Heart left ventricle (tissue), 13 donors: Measurements from ENCODE around the gene MPDZ.

Experiments used
- CTCF ChIP-seq, 12 donors: fragments of 200-600 bp; sonication (generic) in 4 of 12; IDR thresholded peaks; one replicate each; pipeline versions ENCODE4 v1.5.0 to v1.8.0; 2018 to 2022; ENCODE audit warnings: antibody characterized with exemption in 12 of 12, mild to moderate bottlenecking in 5 of 12
- POLR2A ChIP-seq, 2 donors: fragments of 450-650 bp; IDR thresholded peaks; one replicate each; pipeline ENCODE4 v1.6.1; 2017; ENCODE audit warnings: antibody characterized with exemption in 2 of 2, mild to moderate bottlenecking in 2 of 2, moderate library complexity in 2 of 2
- donor health status: ischemic (EF 13 %, LVEDD 7.1; RV severe dilation, severe dysfunction).
- donor health status: DM: no; HTN: yes; CAD: no.
- donor health status: DM: no; HTN: no; CAD: no.
- donor health status: ischemic (EF 25% LVEDD 6.9; RV normal size, moderate dysfunction).
- donor health status: ischemic (EF 25% LVEDD 5.7; RV mildly dilated, moderate dysfunction).
- donor health status: ischemic (EF 35%, LVEDD 5.7; RV mildly dilated, moderate dysfunction).
- donor health status: nonischemic (EF 11% LVEDD 7.7; RV severe dilation, severe dysfunction).
- donor health status: DM: yes; HTN: yes; CAD: no.
- donor health status: PGD.
- donor health status: ischemic (EF 29% LVEDD 5.4; RV normal size, mild dysfunction).
- donor health status: nonischemic (EF 23%, LVEDD 6.1; RV moderate dilation, normal function).

GRCh38 chr9:13063880-13064459 is 215.5 kb downstream of the MPDZ start:
- TF ChIP-seq CTCF (IDR thresholded peaks at IDR 0.05) = no peak
- no peak for TF ChIP-seq POLR2A (IDR thresholded peaks at IDR 0.05)
